ENCODE results near the gene CLSTN2.

DNA sequence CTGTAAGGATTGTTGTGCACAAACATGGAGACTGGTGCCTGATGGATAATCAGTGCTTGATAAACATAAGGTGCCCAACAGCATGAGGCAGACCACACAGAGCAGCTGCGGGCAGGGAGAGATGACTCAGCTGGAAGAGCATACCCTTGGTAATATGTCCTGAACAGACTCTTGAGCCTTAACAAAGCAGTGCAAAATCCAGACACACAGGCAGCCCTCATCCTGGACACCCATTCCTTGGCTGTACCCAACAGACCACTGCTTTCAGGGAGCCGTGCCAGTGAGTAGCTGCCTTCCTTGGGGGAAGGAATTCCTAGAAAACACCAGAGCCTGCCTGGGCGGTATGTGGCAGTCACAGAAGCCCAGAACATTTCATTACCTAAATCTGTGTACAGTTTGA lies 156.2 kb downstream of the CLSTN2 start:
- TF ChIP-seq EZH2phosphoT487 (IDR thresholded peaks at IDR 0.05; ENCODE audit: low read length) = no peak
- TF ChIP-seq, protein P1, sequence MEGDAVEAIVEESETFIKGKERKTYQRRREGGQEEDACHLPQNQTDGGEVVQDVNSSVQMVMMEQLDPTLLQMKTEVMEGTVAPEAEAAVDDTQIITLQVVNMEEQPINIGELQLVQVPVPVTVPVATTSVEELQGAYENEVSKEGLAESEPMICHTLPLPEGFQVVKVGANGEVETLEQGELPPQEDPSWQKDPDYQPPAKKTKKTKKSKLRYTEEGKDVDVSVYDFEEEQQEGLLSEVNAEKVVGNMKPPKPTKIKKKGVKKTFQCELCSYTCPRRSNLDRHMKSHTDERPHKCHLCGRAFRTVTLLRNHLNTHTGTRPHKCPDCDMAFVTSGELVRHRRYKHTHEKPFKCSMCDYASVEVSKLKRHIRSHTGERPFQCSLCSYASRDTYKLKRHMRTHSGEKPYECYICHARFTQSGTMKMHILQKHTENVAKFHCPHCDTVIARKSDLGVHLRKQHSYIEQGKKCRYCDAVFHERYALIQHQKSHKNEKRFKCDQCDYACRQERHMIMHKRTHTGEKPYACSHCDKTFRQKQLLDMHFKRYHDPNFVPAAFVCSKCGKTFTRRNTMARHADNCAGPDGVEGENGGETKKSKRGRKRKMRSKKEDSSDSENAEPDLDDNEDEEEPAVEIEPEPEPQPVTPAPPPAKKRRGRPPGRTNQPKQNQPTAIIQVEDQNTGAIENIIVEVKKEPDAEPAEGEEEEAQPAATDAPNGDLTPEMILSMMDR (IDR thresholded peaks at IDR 0.05; ENCODE audit: low read length) = no peak

All from MM.1S (cell line).